PFSK-1 (cell line): Measurements from ENCODE around the gene EPG5.

ENCODE experiments used
- POLR2AphosphoS5 ChIP-seq: IDR thresholded peaks from 2 replicates; pipeline ENCODE4 v1.6.1; 2012; ENCODE audit warnings: low read depth, mild to moderate bottlenecking, control low read depth, low read length, moderate library complexity
- SIN3A ChIP-seq: IDR thresholded peaks from 2 replicates; pipeline ENCODE4 v1.6.1; 2012; ENCODE audit warnings: mild to moderate bottlenecking, low read length, moderate library complexity, borderline replicate concordance; ENCODE audit not compliant: insufficient read depth
- TAF1 ChIP-seq: IDR thresholded peaks from 2 replicates; pipeline ENCODE4 v1.6.1; 2012; ENCODE audit warnings: low read length, control low read depth, borderline replicate concordance; ENCODE audit not compliant: insufficient read depth
- TF ChIP-seq, protein P1 (sequence below), 2 experiments: IDR thresholded peaks; 2 replicates each; pipeline versions ENCODE4 v1.6.1 to v1.8.0; 2011 to 2012; ENCODE audit warnings: low read depth in 2 of 2, low read length in 2 of 2, control low read depth in 1 of 2, inconsistent platforms in 1 of 2, mild to moderate bottlenecking in 1 of 2, moderate library complexity in 1 of 2; ENCODE audit not compliant: insufficient read depth in 1 of 2

DNA sequence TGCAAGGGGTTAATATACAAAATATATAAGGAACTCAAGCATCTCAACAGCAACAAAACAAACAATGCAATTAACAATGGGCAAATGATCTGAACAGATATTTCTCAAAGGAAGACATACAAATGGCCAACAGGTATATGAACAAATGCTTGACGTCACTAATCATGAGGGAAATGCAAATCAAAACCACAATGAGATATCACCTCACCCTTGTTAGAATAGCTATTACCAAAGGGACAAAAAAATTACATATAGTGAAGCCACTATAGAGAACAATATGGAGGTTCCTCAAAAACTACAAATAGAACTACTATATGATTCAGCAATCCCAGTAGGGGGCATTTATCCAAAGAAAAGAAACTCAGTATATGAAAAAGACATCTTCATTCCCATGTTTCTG is 145.4 kb downstream of the EPG5 start:
- TF ChIP-seq POLR2AphosphoS5 (no peak), TAF1 (no peak), SIN3A (no peak)
- TF ChIP-seq, protein P1, sequence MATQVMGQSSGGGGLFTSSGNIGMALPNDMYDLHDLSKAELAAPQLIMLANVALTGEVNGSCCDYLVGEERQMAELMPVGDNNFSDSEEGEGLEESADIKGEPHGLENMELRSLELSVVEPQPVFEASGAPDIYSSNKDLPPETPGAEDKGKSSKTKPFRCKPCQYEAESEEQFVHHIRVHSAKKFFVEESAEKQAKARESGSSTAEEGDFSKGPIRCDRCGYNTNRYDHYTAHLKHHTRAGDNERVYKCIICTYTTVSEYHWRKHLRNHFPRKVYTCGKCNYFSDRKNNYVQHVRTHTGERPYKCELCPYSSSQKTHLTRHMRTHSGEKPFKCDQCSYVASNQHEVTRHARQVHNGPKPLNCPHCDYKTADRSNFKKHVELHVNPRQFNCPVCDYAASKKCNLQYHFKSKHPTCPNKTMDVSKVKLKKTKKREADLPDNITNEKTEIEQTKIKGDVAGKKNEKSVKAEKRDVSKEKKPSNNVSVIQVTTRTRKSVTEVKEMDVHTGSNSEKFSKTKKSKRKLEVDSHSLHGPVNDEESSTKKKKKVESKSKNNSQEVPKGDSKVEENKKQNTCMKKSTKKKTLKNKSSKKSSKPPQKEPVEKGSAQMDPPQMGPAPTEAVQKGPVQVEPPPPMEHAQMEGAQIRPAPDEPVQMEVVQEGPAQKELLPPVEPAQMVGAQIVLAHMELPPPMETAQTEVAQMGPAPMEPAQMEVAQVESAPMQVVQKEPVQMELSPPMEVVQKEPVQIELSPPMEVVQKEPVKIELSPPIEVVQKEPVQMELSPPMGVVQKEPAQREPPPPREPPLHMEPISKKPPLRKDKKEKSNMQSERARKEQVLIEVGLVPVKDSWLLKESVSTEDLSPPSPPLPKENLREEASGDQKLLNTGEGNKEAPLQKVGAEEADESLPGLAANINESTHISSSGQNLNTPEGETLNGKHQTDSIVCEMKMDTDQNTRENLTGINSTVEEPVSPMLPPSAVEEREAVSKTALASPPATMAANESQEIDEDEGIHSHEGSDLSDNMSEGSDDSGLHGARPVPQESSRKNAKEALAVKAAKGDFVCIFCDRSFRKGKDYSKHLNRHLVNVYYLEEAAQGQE (IDR thresholded peaks at IDR 0.05; ENCODE audit: insufficient read depth in 1 of 2, low read depth in 2 of 2, low read length in 2 of 2) = no peak
